DLD1 (cell line): Measurements from ENCODE around the gene NTRK3.

Source experiments
- in situ Hi-C: cut with HindIII; loops from 2 replicates; pipeline ENCODE4 v1.10.0; 2017; ENCODE audit warnings: low sequenced_read_pairs

NTRK3 gene

GRCh38 chr15:88011533-88011932 lies 245.0 kb downstream of the NTRK3 start:
- in situ Hi-C loops, result no loop called here

GRCh38 chr15:88006146-88006545 lies 250.4 kb downstream of the NTRK3 start:
- in situ Hi-C loops, result no loop called here

GRCh38 chr15:88004399-88004798 lies 252.1 kb downstream of the NTRK3 start:
- in situ Hi-C loops, result no loop called here

GRCh38 chr15:88003541-88004327 lies 252.8 kb downstream of the NTRK3 start:
- in situ Hi-C loops, result no loop called here

- in situ Hi-C loops, result no loop called here
Measured at GRCh38 chr15:88002706-88003105, 253.8 kb downstream of the NTRK3 start.

- in situ Hi-C loops, result no loop called here
Measured at GRCh38 chr15:87998630-87999029, 257.9 kb downstream of the NTRK3 start.

GRCh38 chr15:87986776-87987175 lies 269.8 kb downstream of the NTRK3 start:
- in situ Hi-C loops, result no loop called here

- in situ Hi-C loops, result no loop called here
Measured at GRCh38 chr15:87985451-87985850, 271.1 kb downstream of the NTRK3 start.

GRCh38 chr15:87981969-87982368 lies 274.6 kb downstream of the NTRK3 start:
- in situ Hi-C loops, result no loop called here

- in situ Hi-C loops, result no loop called here
Measured at GRCh38 chr15:87977907-87978306, 278.6 kb downstream of the NTRK3 start.

GRCh38 chr15:87976552-87976951 lies 280.0 kb downstream of the NTRK3 start:
- in situ Hi-C loops, result no loop called here

- in situ Hi-C loops, result no loop called here
Measured at GRCh38 chr15:87973501-87974215, 282.9 kb downstream of the NTRK3 start.

GRCh38 chr15:87971076-87971475 lies 285.5 kb downstream of the NTRK3 start:
- in situ Hi-C loops, result no loop called here

- in situ Hi-C loops, result no loop called here
Measured at GRCh38 chr15:87967951-87968350, 288.6 kb downstream of the NTRK3 start.

GRCh38 chr15:87965304-87965703 lies 291.2 kb downstream of the NTRK3 start:
- in situ Hi-C loops, result no loop called here

GRCh38 chr15:87962428-87962827 lies 294.1 kb downstream of the NTRK3 start:
- in situ Hi-C loops, result no loop called here

GRCh38 chr15:87961851-87962420 lies 294.6 kb downstream of the NTRK3 start:
- in situ Hi-C loops, result no loop called here

- in situ Hi-C loops, result no loop called here
Measured at GRCh38 chr15:87959662-87960061, 296.9 kb downstream of the NTRK3 start.

- in situ Hi-C loops, result no loop called here
Measured at GRCh38 chr15:87959080-87959479, 297.5 kb downstream of the NTRK3 start.

- in situ Hi-C loops, result no loop called here
Measured at GRCh38 chr15:87955284-87955909, 301.1 kb downstream of the NTRK3 start.

GRCh38 chr15:87954793-87955192 lies 301.7 kb downstream of the NTRK3 start:
- in situ Hi-C loops, result no loop called here
